GM12874 (cell line): Measurements from ENCODE around the gene TBPL2.

Experiments
- TF ChIP-seq, protein P1 (sequence below): IDR thresholded peaks from 2 replicates; pipeline ENCODE4 v1.5.1; 2011; ENCODE audit warnings: low read depth, mild to moderate bottlenecking, control low read depth, low read length, moderate library complexity; ENCODE audit not compliant: insufficient read depth

Gene TBPL2

DNA sequence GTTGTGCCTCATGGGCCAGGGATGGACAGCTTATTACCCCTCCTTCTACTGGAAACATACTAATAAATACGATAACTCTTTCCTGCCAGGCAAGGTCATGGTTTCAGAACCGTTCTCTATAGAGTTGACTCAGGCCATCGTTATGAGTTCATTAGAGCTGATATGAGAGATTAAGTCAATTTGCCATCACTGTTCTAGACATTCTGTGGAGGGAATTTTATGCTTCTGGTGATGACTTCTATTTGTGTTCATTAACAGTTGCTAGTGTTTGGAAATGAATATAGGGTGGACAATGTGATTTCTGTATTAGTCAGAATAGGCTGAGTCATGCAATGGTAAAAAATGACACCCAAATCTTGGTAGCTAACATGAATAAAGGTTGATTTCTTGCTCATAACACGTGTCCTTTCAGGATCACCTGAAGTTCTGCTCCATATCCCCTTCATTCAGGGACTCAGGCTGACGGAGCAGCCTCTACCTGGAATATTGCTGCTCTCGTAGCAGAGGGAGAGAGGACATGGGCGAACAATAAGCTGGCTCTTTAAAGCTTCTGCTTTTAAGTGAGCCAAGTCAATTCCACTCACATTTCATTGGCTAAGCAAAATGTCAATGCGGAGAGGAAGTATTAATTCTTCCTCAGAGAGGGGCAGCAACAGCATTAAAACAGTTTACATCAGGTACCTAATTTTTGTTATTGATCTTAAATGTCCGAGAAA, 18.5 kb upstream of the TBPL2 start:
- TF ChIP-seq, protein P1, sequence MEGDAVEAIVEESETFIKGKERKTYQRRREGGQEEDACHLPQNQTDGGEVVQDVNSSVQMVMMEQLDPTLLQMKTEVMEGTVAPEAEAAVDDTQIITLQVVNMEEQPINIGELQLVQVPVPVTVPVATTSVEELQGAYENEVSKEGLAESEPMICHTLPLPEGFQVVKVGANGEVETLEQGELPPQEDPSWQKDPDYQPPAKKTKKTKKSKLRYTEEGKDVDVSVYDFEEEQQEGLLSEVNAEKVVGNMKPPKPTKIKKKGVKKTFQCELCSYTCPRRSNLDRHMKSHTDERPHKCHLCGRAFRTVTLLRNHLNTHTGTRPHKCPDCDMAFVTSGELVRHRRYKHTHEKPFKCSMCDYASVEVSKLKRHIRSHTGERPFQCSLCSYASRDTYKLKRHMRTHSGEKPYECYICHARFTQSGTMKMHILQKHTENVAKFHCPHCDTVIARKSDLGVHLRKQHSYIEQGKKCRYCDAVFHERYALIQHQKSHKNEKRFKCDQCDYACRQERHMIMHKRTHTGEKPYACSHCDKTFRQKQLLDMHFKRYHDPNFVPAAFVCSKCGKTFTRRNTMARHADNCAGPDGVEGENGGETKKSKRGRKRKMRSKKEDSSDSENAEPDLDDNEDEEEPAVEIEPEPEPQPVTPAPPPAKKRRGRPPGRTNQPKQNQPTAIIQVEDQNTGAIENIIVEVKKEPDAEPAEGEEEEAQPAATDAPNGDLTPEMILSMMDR, result no peak

DNA sequence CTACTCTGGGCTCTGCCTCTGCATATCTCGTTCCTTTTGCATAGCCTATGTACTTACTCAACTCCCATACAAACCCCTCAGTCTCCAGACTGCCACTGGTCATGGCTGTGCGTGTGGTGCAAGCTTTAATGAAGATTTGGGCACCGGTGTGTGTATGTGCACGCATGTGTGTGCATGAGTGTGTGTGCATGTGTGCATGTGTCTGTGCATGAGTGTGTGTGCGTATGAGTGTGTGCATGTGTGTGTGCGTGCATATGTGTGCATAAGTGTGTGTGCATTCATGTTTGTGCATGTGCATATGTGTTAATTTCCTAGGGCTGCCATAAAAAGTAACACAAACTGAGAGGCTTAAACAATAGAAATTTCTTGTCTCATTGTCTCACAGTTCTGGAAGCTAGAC, 17.1 kb upstream of the TBPL2 start:
- TF ChIP-seq, protein P1, result no peak

DNA sequence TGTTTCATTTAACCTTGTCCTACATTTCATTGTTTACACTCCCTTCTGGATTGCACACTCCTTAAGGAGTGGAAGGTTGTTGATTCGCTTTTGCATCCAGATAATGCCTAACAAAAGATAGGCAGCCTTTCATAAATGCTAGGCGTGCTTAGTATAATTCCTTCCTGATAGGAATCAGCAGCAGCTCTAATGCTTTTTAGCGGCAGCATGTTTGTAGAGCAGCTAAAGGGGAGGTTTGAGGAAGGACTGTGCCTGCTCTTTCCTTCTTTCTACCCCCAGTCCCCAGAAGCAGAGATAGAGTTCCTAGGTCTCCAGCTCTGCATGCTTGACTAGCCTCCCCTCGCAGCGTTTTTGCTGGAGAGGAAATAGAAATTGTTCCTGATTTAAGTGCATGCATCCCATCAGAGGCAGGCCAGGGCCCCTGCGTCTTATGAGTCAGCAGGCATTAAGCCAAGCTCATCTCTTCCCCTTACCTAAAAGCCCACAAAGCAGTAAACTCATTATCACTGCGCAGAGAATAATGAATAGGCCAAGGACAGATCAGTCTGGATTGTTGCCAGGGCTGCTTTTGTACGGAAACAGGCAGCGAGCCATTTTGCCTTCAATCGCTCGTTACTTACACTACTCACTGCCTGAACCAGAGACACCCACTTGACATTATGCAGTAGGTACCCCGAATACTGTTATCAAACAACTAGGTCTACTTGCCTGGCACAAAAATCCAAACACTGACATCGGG, 14.0 kb upstream of the TBPL2 start:
- TF ChIP-seq, protein P1, result no peak

DNA sequence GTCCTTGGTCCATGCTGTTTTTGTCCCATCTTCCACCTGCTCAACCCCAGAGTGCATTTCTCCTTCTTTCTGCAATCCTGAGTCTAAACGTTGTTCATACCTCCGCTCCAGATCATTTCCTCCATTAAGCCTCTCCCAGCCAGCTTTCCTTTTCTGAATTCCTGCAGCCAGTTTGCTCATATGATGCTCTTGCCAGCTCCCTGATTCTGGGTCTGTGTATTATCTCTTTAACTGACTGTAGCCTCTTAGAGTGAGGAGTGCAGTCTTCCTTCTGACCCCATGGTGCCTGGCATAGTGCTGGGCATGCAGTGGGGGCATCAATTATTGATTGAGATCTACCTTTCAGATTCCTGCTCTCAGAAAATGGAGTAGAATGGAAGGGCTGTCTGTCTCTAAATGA, 11.5 kb upstream of the TBPL2 start:
- TF ChIP-seq, protein P1, result no peak

DNA sequence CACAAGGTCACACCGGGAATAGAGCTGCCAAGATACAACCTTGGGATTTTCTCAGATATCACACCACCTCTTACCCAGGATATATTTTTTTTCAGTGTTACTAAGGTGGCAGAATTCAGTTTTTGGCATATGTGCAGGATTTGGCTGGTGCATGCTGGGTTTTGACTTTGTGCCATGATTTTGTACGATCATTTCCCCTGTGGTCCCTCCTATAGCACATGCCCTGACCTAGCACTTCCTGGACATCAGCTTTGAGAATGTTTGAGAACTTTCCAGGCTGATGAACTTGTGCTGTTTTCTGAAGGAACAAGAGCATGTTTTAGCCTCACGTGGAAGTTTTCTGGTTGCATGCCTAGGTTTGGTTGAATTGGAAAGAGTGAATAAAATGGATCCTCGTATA, 11.0 kb upstream of the TBPL2 start:
- TF ChIP-seq, protein P1, result no peak

DNA sequence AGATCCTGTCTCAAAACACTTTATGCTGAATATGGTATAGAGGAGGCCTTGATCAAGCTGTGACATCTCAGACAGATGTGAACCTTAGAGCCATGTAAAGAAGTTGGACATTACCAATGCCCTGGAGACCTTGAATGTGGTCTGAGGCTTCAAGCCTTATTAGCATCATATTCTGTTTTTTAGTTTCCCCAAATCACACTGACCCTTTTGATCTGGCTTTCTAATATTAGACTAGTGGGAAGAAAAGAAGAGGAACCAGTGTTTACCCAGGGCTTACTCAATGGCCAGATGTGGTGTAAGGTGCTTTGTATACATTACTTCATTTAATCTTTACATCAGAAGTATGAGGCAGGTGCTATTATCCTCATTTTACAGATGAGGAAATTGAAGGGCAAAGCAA, 10.6 kb upstream of the TBPL2 start:
- TF ChIP-seq, protein P1, result no peak

DNA sequence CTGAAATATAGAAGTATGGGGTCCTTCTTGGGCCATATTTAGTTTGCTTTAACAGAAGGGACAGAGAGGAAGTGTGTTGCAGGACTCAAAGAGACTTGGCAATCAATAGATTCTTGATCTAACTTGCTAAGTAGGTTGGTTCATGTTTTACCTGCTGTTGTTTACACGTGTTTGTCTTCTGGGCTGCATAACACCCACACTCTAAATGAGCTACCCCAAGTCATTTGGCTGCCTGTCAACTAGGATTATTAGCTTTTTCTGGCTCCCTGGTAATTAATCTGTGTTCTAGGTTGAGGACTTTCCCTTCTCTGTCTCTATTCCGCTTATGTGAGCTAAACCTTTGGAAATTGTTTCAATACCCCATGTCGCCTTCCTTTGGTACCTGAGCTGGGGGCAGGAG, 10.1 kb upstream of the TBPL2 start:
- TF ChIP-seq, protein P1, result no peak
